ENCODE measurements around the gene ZNF304. TPM values are rescaled to one million over a fixed set of nuclear protein-coding genes. Genes with fewer than 3 reads are reported as not detected.

The ZNF304 gene
- total and polyA plus RNA-seq, 2 of the 13 experiments (the other 11 are each of a cell fraction or from before 2014, with no cell fraction given): 3.4 to 8.0 TPM

DNA sequence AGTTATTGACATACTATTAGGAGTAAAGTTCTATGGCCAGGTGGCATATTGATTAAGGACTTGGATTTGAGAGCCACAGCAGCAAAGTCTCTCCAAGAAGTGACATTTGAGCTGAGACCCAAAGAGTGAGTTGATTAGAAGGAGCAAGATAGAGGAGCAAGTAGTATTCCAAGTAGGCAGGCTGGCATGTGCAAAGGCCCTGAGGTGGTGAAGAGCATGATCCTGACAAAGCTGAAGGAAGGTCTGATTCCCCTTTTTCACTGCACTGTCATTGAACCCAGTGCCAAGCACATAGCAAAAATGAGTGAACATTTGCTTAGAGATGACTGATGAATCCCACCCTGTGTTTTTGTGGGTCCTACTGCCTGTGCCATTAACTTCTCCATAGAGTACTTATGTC lies 26.1 kb upstream of the ZNF304 start:
- Histone ChIP-seq H3K4me2 (ENCODE audit: low read depth, low read length) (no peak overlapping the region), H3K4me3 (replicated peaks in 1 of 3; ENCODE audit: insufficient read depth in 1 of 3, low read depth in 2 of 3, low read length in 3 of 3) (no peak overlapping the region), H3K27me3 (ENCODE audit: control insufficient read depth in 1 of 2, insufficient read depth in 2 of 2, low read length in 2 of 2) (no peaks in the 10 kb centered on the region), H4K20me1 (ENCODE audit: insufficient read depth, low read length) (no peaks in the 10 kb centered on the region), H3K36me3 (replicated peaks in 1 of 2; ENCODE audit: control insufficient read depth in 1 of 2, insufficient read depth in 2 of 2, low read length in 2 of 2) (peaks cover 20 to 53% of the 10 kb centered on the region in 2 experiments), H3K9ac (ENCODE audit: insufficient read depth, low read depth, low read length) (no peak overlapping the region), H3K27ac (ENCODE audit: extremely low read length, insufficient read depth, low read length) (no peak overlapping the region), H3K79me2 (ENCODE audit: insufficient read depth, low read length) (peaks cover 28% of the 10 kb centered on the region), H3K4me1 (ENCODE audit: insufficient read depth, low read length) (peaks cover 20% of the 10 kb centered on the region), H3K9me3 (ENCODE audit: low read length) (no peaks in the 10 kb centered on the region), H2AFZ (ENCODE audit: low read length) (no peak overlapping the region)
- no peak for DNase-seq (ENCODE audit: low spot score)
- intact Hi-C loops (cut with micrococcal nuclease; ENCODE audit: unreplicated experiment) (loop anchor here (5.0 kb wide), 1 partner anchor 37 kb away; the partner anchor contains the start of genes TRAPPC2B and ZNF547), in situ Hi-C loops (cut with HindIII; ENCODE audit: extremely low pct_ligation_motif_present, low pct_unique_long_range_greater_than_20kb) (no loop called here)
- TF ChIP-seq, protein P1, sequence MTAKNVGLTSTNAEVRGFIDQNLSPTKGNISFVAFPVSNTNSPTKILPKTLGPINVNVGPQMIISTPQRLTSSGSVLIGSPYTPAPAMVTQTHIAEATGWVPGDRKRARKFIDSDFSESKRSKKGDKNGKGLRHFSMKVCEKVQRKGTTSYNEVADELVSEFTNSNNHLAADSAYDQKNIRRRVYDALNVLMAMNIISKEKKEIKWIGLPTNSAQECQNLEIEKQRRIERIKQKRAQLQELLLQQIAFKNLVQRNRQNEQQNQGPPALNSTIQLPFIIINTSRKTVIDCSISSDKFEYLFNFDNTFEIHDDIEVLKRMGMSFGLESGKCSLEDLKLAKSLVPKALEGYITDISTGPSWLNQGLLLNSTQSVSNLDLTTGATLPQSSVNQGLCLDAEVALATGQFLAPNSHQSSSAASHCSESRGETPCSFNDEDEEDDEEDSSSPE (CRISPR knock-in tag; IDR thresholded peaks at IDR 0.05): no peak
- TF ChIP-seq NFE2 (CRISPR knock-in tag; IDR thresholded peaks at IDR 0.05): no peak
- TF ChIP-seq, protein P2, sequence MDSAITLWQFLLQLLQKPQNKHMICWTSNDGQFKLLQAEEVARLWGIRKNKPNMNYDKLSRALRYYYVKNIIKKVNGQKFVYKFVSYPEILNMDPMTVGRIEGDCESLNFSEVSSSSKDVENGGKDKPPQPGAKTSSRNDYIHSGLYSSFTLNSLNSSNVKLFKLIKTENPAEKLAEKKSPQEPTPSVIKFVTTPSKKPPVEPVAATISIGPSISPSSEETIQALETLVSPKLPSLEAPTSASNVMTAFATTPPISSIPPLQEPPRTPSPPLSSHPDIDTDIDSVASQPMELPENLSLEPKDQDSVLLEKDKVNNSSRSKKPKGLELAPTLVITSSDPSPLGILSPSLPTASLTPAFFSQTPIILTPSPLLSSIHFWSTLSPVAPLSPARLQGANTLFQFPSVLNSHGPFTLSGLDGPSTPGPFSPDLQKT (CRISPR knock-in tag; IDR thresholded peaks at IDR 0.05; ENCODE audit: borderline replicate concordance): no peak
- TF ChIP-seq SNRNP70 (IDR thresholded peaks at IDR 0.05; ENCODE audit: low read depth, low read length): no peak
- TF ChIP-seq PTBP1 (IDR thresholded peaks at IDR 0.05; ENCODE audit: low read depth, low read length, poor library complexity, severe bottlenecking): no peak
- TF ChIP-seq, protein P3, sequence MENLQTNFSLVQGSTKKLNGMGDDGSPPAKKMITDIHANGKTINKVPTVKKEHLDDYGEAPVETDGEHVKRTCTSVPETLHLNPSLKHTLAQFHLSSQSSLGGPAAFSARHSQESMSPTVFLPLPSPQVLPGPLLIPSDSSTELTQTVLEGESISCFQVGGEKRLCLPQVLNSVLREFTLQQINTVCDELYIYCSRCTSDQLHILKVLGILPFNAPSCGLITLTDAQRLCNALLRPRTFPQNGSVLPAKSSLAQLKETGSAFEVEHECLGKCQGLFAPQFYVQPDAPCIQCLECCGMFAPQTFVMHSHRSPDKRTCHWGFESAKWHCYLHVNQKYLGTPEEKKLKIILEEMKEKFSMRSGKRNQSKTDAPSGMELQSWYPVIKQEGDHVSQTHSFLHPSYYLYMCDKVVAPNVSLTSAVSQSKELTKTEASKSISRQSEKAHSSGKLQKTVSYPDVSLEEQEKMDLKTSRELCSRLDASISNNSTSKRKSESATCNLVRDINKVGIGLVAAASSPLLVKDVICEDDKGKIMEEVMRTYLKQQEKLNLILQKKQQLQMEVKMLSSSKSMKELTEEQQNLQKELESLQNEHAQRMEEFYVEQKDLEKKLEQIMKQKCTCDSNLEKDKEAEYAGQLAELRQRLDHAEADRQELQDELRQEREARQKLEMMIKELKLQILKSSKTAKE (CRISPR knock-in tag; IDR thresholded peaks at IDR 0.05; ENCODE audit: borderline replicate concordance): no peak
- TF ChIP-seq, protein P4, sequence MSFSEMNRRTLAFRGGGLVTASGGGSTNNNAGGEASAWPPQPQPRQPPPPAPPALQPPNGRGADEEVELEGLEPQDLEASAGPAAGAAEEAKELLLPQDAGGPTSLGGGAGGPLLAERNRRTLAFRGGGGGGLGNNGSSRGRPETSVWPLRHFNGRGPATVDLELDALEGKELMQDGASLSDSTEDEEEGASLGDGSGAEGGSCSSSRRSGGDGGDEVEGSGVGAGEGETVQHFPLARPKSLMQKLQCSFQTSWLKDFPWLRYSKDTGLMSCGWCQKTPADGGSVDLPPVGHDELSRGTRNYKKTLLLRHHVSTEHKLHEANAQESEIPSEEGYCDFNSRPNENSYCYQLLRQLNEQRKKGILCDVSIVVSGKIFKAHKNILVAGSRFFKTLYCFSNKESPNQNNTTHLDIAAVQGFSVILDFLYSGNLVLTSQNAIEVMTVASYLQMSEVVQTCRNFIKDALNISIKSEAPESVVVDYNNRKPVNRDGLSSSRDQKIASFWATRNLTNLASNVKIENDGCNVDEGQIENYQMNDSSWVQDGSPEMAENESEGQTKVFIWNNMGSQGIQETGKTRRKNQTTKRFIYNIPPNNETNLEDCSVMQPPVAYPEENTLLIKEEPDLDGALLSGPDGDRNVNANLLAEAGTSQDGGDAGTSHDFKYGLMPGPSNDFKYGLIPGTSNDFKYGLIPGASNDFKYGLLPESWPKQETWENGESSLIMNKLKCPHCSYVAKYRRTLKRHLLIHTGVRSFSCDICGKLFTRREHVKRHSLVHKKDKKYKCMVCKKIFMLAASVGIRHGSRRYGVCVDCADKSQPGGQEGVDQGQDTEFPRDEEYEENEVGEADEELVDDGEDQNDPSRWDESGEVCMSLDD (CRISPR knock-in tag; IDR thresholded peaks at IDR 0.05; ENCODE audit: borderline replicate concordance): no peak
- TF ChIP-seq NONO (IDR thresholded peaks at IDR 0.05): no peak
- no peak for TF ChIP-seq NONO (CRISPR knock-in tag; conservative IDR thresholded peaks at IDR 0.05)
- TF ChIP-seq RFX1 (IDR thresholded peaks at IDR 0.05): no peak
- TF ChIP-seq, protein P5, sequence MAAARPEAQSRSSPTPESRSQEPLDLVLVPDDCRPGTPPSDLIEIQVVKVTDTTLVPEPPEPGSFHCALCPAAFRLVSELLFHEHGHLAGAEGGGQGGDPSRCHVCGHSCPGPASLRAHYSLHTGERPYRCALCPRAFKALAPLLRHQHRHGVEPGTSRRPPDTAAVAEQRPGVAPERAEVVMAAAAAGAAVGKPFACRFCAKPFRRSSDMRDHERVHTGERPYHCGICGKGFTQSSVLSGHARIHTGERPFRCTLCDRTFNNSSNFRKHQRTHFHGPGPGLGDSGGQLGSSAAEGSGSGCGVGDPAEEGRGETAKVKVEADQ (CRISPR knock-in tag; IDR thresholded peaks at IDR 0.05; ENCODE audit: borderline replicate concordance): no peak
- TF ChIP-seq POLR2AphosphoS2 (IDR thresholded peaks at IDR 0.05; ENCODE audit: low read depth, low read length): no peak
- TF ChIP-seq MYNN (CRISPR knock-in tag; IDR thresholded peaks at IDR 0.05; ENCODE audit: low read depth): no peak
- TF ChIP-seq, protein P6, sequence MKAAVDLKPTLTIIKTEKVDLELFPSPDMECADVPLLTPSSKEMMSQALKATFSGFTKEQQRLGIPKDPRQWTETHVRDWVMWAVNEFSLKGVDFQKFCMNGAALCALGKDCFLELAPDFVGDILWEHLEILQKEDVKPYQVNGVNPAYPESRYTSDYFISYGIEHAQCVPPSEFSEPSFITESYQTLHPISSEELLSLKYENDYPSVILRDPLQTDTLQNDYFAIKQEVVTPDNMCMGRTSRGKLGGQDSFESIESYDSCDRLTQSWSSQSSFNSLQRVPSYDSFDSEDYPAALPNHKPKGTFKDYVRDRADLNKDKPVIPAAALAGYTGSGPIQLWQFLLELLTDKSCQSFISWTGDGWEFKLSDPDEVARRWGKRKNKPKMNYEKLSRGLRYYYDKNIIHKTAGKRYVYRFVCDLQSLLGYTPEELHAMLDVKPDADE (CRISPR knock-in tag; IDR thresholded peaks at IDR 0.05): no peak
- no peak for TF ChIP-seq SMARCE1 (IDR thresholded peaks at IDR 0.05; ENCODE audit: borderline replicate concordance)
- FAIRE-seq: no peak
- no TSS peak for BruUV-seq (replicated peaks)
- ChIA-PET POLR2A (no interaction called here), CTCF (ENCODE audit: low intra/inter-chr PET ratio, low total read pairs) (no interaction called here)
- no peak for ATAC-seq

All from HepG2 (cell line).